ENCODE results near the gene LMTK2. TPM values are rescaled to one million over a fixed set of nuclear protein-coding genes. Genes with fewer than 3 reads are reported as not detected.

LMTK2 gene
- total and polyA plus RNA-seq, 2 experiments from 2014 or later = 2.3 to 4.6 TPM

DNA sequence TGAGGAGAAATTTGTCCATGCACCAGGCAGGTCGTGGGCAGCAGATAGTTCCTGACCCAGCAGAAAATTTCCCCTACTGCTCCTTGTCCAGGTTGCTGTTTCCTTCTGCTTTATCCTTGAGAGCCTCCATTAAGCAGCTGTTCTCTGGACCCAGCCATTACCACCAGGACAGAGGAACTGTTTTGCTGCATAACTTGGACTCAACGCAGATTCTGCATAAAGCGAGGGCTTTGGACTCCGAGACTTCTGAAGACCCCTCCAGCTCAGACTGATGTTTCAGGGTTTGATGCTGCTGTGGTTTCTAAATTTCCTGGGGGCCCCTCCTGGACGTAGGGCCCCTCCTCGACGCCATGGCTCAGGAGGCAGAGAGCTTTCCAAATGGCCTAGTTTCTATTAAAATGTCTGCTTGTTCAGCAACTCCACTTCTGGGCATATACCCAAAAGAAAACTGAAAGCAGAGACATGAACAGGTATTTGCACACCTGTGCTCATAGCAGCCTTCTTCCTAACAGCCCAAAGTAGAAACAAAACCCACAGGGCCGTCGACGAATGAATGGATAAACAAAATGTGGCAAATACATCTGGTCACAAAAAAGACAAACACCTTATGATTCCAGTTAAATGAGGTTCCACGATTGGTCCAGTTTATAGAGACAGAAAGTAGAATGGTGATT is 28.3 kb upstream of the LMTK2 start:
- in situ Hi-C loops (cut with MboI) = no loop called here
- Histone ChIP-seq H3K9me2 (ENCODE audit: insufficient read depth) (no peaks in the 10 kb centered on the region), H3K9ac (no peak overlapping the region), H3K36me3 (ENCODE audit: low read depth) (no peaks in the 10 kb centered on the region), H2AFZ (no peak overlapping the region), H3K27ac (no peak overlapping the region), H3F3A (ENCODE audit: insufficient read depth) (no peaks in the 10 kb centered on the region), H3K4me2 (ENCODE audit: unreplicated experiment) (no peak overlapping the region), H3K4me3 (no peak overlapping the region), H3K27me3 (replicated peaks; ENCODE audit: insufficient read depth) (no peaks in the 10 kb centered on the region), H3K9me3 (ENCODE audit: low read depth) (no peaks in the 10 kb centered on the region), H3K4me1 (ENCODE audit: insufficient read depth) (no peaks in the 10 kb centered on the region), H4K20me1 (ENCODE audit: insufficient read depth) (no peaks in the 10 kb centered on the region), H3K79me2 (ENCODE audit: insufficient read depth) (no peaks in the 10 kb centered on the region)
- WGBS, 2 experiments (ENCODE audit: low coverage in 1 of 2, low lambda C conversion rate in 2 of 2, missing lambda C conversion rate in 2 of 2) = 29 to 42% methylated on average over 11 of the region's 11 CpGs
- TF ChIP-seq EZH2 (IDR thresholded peaks at IDR 0.05; ENCODE audit: insufficient read depth, poor library complexity, severe bottlenecking) (no peak), EZH2phosphoT487 (IDR thresholded peaks at IDR 0.05; ENCODE audit: insufficient read depth, low read depth) (no peak)
- no peak for DNase-seq

DNA sequence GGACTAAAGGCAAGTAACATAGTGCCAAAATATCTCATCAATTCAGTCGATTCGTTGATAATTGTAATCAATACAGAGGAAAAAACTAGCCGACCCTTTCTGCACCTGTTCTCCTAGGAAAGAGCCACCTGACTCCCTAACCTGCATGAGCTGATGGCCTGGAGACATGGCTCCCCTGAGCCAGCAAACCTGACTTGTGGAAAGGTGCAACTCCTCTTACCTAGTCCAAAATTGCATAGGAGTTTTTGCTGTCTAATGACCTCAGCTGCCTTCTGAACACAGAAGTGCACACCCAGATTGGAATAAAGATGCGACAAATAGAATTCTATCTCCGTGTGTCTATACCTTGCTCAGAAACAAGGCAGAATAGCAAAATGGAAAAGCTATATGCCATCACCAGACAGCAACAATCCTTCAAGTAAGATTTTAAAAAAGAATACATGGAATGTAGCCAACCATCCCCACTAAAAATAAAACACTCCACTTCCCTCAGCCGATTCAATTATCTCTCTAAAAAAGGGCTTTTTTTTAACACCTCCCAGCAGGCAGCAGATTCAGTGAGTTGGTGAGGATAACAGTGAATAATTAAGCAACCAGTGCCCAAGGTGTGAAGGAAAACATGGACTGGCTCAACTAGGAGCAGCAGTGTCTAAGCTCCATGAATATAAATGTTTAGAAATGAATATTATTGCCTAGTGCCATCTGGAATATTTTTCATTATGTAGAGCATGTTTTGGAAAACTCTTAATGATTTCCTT is 26.6 kb upstream of the LMTK2 start:
- no peaks in the 10 kb centered on the region for H3F3A ChIP-seq (ENCODE audit: insufficient read depth)
- no peaks in the 10 kb centered on the region for H4K20me1 ChIP-seq (ENCODE audit: insufficient read depth)
- DNase-seq = no peak
- no peaks in the 10 kb centered on the region for H3K4me1 ChIP-seq (ENCODE audit: insufficient read depth)
- no peaks in the 10 kb centered on the region for H3K36me3 ChIP-seq (ENCODE audit: low read depth)
- H3K4me3 ChIP-seq = no peak overlapping the region
- 29 to 30% methylated on average over 6 of the region's 6 CpGs for WGBS, 2 experiments (ENCODE audit: low coverage in 1 of 2, low lambda C conversion rate in 2 of 2, missing lambda C conversion rate in 2 of 2)
- H3K4me2 ChIP-seq (ENCODE audit: unreplicated experiment) = no peak overlapping the region
- in situ Hi-C loops (cut with MboI) = no loop called here
- no peak overlapping the region for H2AFZ ChIP-seq
- no peak overlapping the region for H3K9ac ChIP-seq
- TF ChIP-seq EZH2 (IDR thresholded peaks at IDR 0.05; ENCODE audit: insufficient read depth, poor library complexity, severe bottlenecking) = no peak
- no peak for TF ChIP-seq EZH2phosphoT487 (IDR thresholded peaks at IDR 0.05; ENCODE audit: insufficient read depth, low read depth)
- no peaks in the 10 kb centered on the region for H3K79me2 ChIP-seq (ENCODE audit: insufficient read depth)
- H3K9me3 ChIP-seq (ENCODE audit: low read depth) = no peaks in the 10 kb centered on the region
- no peaks in the 10 kb centered on the region for H3K9me2 ChIP-seq (ENCODE audit: insufficient read depth)
- no peaks in the 10 kb centered on the region; the same call in 1 of the 2 replicates for H3K27me3 ChIP-seq (replicated peaks; ENCODE audit: insufficient read depth)
- H3K27ac ChIP-seq = no peak overlapping the region

DNA sequence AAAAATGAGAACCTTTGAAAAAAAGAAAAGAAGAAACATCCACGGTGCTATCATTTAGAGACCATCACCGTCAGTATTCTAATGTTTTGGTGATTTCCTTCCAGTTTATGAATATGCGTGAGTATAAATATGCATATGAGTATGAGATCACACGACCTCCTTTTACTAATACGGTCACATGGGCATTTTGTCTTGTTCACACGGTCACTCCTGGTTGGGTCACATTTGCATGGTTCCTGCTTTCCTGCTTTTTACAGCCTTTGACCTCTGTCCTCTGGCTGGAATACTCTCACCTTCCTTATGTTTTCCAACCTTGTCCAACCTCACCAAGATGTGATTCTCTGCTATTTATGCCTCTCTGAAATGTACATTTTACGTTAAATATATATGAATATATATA is 25.3 kb upstream of the LMTK2 start:
- Histone ChIP-seq H3K4me2 (ENCODE audit: unreplicated experiment) (no peak overlapping the region), H4K20me1 (ENCODE audit: insufficient read depth) (no peaks in the 10 kb centered on the region), H3K9me2 (ENCODE audit: insufficient read depth) (no peaks in the 10 kb centered on the region), H3K9ac (no peak overlapping the region), H2AFZ (no peak overlapping the region), H3K27ac (no peak overlapping the region), H3F3A (ENCODE audit: insufficient read depth) (no peaks in the 10 kb centered on the region), H3K9me3 (ENCODE audit: low read depth) (no peaks in the 10 kb centered on the region), H3K4me1 (ENCODE audit: insufficient read depth) (no peaks in the 10 kb centered on the region), H3K27me3 (replicated peaks; ENCODE audit: insufficient read depth) (no peaks in the 10 kb centered on the region; the same call in 1 of the 2 replicates), H3K79me2 (ENCODE audit: insufficient read depth) (no peaks in the 10 kb centered on the region), H3K4me3 (no peak overlapping the region), H3K36me3 (ENCODE audit: low read depth) (no peaks in the 10 kb centered on the region)
- in situ Hi-C loops (cut with MboI) = no loop called here
- DNase-seq = no peak
- TF ChIP-seq EZH2 (IDR thresholded peaks at IDR 0.05; ENCODE audit: insufficient read depth, poor library complexity, severe bottlenecking) (no peak), EZH2phosphoT487 (IDR thresholded peaks at IDR 0.05; ENCODE audit: insufficient read depth, low read depth) (no peak)
- WGBS, 2 experiments (ENCODE audit: low coverage in 1 of 2, low lambda C conversion rate in 2 of 2, missing lambda C conversion rate in 2 of 2) = 56 to 66% methylated on average over 7 of the region's 7 CpGs

- Histone ChIP-seq H3K36me3 (ENCODE audit: low read depth) (no peaks in the 10 kb centered on the region), H3K4me3 (no peak overlapping the region), H3K9me3 (ENCODE audit: low read depth) (no peaks in the 10 kb centered on the region), H2AFZ (no peak overlapping the region), H3K4me2 (ENCODE audit: unreplicated experiment) (no peak overlapping the region), H3K27me3 (replicated peaks; ENCODE audit: insufficient read depth) (no peaks in the 10 kb centered on the region; the same call in 1 of the 2 replicates), H4K20me1 (ENCODE audit: insufficient read depth) (no peaks in the 10 kb centered on the region), H3K4me1 (ENCODE audit: insufficient read depth) (no peaks in the 10 kb centered on the region), H3K27ac (no peak overlapping the region), H3K79me2 (ENCODE audit: insufficient read depth) (no peaks in the 10 kb centered on the region), H3F3A (ENCODE audit: insufficient read depth) (no peaks in the 10 kb centered on the region), H3K9ac (no peak overlapping the region), H3K9me2 (ENCODE audit: insufficient read depth) (no peaks in the 10 kb centered on the region)
- no peak for DNase-seq
- TF ChIP-seq EZH2 (IDR thresholded peaks at IDR 0.05; ENCODE audit: insufficient read depth, poor library complexity, severe bottlenecking) (no peak), EZH2phosphoT487 (IDR thresholded peaks at IDR 0.05; ENCODE audit: insufficient read depth, low read depth) (no peak)
- 50 to 63% methylated on average over 3 of the region's 3 CpGs for WGBS, 2 experiments (ENCODE audit: low coverage in 1 of 2, low lambda C conversion rate in 2 of 2, missing lambda C conversion rate in 2 of 2)
- in situ Hi-C loops (cut with MboI) = no loop called here
Observed at GRCh38 chr7:98084631-98085030, 22.0 kb upstream of the LMTK2 start.
